K562 (cell line): ENCODE measurements around the gene GRIK5. TPM values are rescaled to one million over a fixed set of nuclear protein-coding genes. Genes with fewer than 3 reads are reported as not detected.

Source experiments
- ATAC-seq: fragments of 200-7000 bp; cut with Tn5 transposase; 3 replicates; pipeline ENCODE4 v1.9.1; 2020; ENCODE audit warnings: moderate library complexity
- BruUV-seq: library from RNA; stranded (reverse); fragments of 400-500 nt; replicated peaks from 2 replicates; lab custom pipeline; 2021; lab: Mats Ljungman, UMichigan
- CTCF ChIA-PET: fragments of 300-600 bp; formaldehyde crosslinking; extraction: SDS; loops from one replicate; lab custom pipeline; 2021; ENCODE audit warnings: low intra/inter-chr PET ratio; lab: Yijun Ruan, JAX
- POLR2A ChIA-PET: fragments of 300-600, 350-650 bp; sonication (Branson Sonifier 250); formaldehyde crosslinking; extraction: SDS; loops from one replicate; lab custom pipeline; 2021; ENCODE audit warnings: antibody characterized with exemption, inconsistent platforms; lab: Yijun Ruan, JAX
- DNase-seq, 4 experiments: peaks; one replicate each; pipeline versions ENCODE4 v3.0.0 to v3.0.0-alpha.2; 2011 to 2018; ENCODE audit warnings: low spot score in 3 of 4, mixed read lengths in 3 of 4; ENCODE audit errors: extremely low read depth in 1 of 4
- FAIRE-seq: peaks from 2 replicates; lab custom pipeline; 2011; peaks lifted over from hg19 to GRCh38; lab: Jason Lieb, UNC
- H2AFZ ChIP-seq: 2 replicates; pipeline ENCODE4 v1.6.0; 2011; ENCODE audit warnings: low read depth, low read length, control low read depth, inconsistent platforms
- H3K27ac ChIP-seq: fragments of 200-600 bp; 3 replicates; pipeline ENCODE4 v1.8.0; 2011; ENCODE audit warnings: low read depth, mild to moderate bottlenecking, control low read depth, inconsistent platforms, low read length, moderate library complexity, mixed read lengths; ENCODE audit errors: extremely low read depth
- H3K27me3 ChIP-seq, 2 experiments: fragments of 300-600 bp in 1 of 2; 2 replicates in 1 of 2; 3 replicates in 1 of 2; pipeline versions ENCODE4 v1.6.0 to v1.8.0; 2011; ENCODE audit warnings: inconsistent platforms in 2 of 2, low read length in 2 of 2, mild to moderate bottlenecking in 1 of 2, mixed read lengths in 1 of 2, moderate library complexity in 1 of 2; ENCODE audit not compliant: control insufficient read depth in 2 of 2, insufficient read depth in 2 of 2
- H3K36me3 ChIP-seq: fragments of 300-600 bp; 3 replicates; pipeline ENCODE4 v1.8.0; 2011; ENCODE audit warnings: mild to moderate bottlenecking, low read length, inconsistent platforms; ENCODE audit not compliant: control insufficient read depth, insufficient read depth
- H3K4me1 ChIP-seq, 2 experiments: fragments of 200-600 bp in 1 of 2; replicated peaks in 1 of 2; 2 replicates in 1 of 2; 3 replicates in 1 of 2; pipeline versions ENCODE4 v1.5.1 to v1.8.0; 2011; ENCODE audit warnings: inconsistent platforms in 2 of 2, low read length in 2 of 2, mild to moderate bottlenecking in 1 of 2, mixed read lengths in 1 of 2, moderate library complexity in 1 of 2; ENCODE audit not compliant: control insufficient read depth in 2 of 2, insufficient read depth in 2 of 2
- H3K4me2 ChIP-seq: 2 replicates; pipeline ENCODE4 v1.6.1; 2011; ENCODE audit warnings: low read length, control low read depth, inconsistent platforms, mixed read lengths; ENCODE audit not compliant: insufficient read depth
- H3K4me3 ChIP-seq: fragments of 200-600 bp; sonication (generic), shearing (Covaris generic); 2 replicates; pipeline ENCODE4 v1.5.1; 2016; ENCODE audit warnings: control low read depth, inconsistent platforms
- H3K79me2 ChIP-seq: fragments of 200-600 bp; 3 replicates; pipeline ENCODE4 v1.8.0; 2011; ENCODE audit warnings: low read length, inconsistent platforms; ENCODE audit not compliant: control insufficient read depth, insufficient read depth
- H3K9ac ChIP-seq, 2 experiments: 2 replicates each; pipeline versions ENCODE4 v1.6.0 to v1.6.1; 2011; ENCODE audit warnings: low read depth in 2 of 2, low read length in 2 of 2, control low read depth in 1 of 2, inconsistent platforms in 1 of 2, mild to moderate bottlenecking in 1 of 2, mixed read lengths in 1 of 2; ENCODE audit not compliant: insufficient read depth in 1 of 2
- H3K9me1 ChIP-seq: one replicate; pipeline ENCODE4 v1.6.0; 2011; ENCODE audit warnings: inconsistent platforms, mild to moderate bottlenecking, low read length, moderate library complexity; ENCODE audit not compliant: control insufficient read depth, insufficient read depth
- H3K9me3 ChIP-seq: replicated peaks from 2 replicates; pipeline ENCODE4 v1.5.1; 2011; ENCODE audit warnings: low read depth, low read length, inconsistent platforms; ENCODE audit not compliant: control insufficient read depth, insufficient read depth
- H4K20me1 ChIP-seq: replicated peaks from 2 replicates; pipeline ENCODE4 v1.6.1; 2011; ENCODE audit warnings: low read length, inconsistent platforms, mixed read lengths; ENCODE audit not compliant: control insufficient read depth, insufficient read depth
- BACH1 ChIP-seq: fragments of 200-800 bp; sonication (Bioruptor generic); IDR thresholded peaks from 2 replicates; pipeline ENCODE4 v1.6.1; 2016; ENCODE audit warnings: missing genetic modification characterization, missing compliant biosample characterization
- CBFB ChIP-seq: sonication (generic); formaldehyde crosslinking; IDR thresholded peaks from 2 replicates; pipeline ENCODE4 v1.4.0; 2020; ENCODE audit warnings: mild to moderate bottlenecking, missing genetic modification reagents
- CCNT2 ChIP-seq: IDR thresholded peaks from 2 replicates; pipeline ENCODE4 v1.6.1; 2011; ENCODE audit warnings: borderline replicate concordance, low read depth, mild to moderate bottlenecking, moderate library complexity, mixed read lengths, low read length; ENCODE audit not compliant: insufficient read length; ENCODE audit errors: extremely low read depth
- NUFIP1 ChIP-seq: fragments of 450-650 bp; IDR thresholded peaks from 2 replicates; pipeline ENCODE4 v1.6.1; 2018; ENCODE audit not compliant: partially characterized antibody
- POLR2G ChIP-seq: fragments of 200-400 bp; formaldehyde crosslinking; IDR thresholded peaks from 2 replicates; pipeline ENCODE4 v1.6.1; 2017; ENCODE audit warnings: low read depth, mild to moderate bottlenecking, antibody characterized with exemption, low read length, moderate library complexity
- SMARCA5 ChIP-seq: fragments of 450-650 bp; IDR thresholded peaks from 2 replicates; pipeline ENCODE4 v1.6.1; 2016
- STAG1 ChIP-seq: sonication (generic); formaldehyde crosslinking; IDR thresholded peaks from 2 replicates; pipeline ENCODE4 v1.5.0; 2020; ENCODE audit warnings: missing genetic modification reagents, borderline replicate concordance
- ZKSCAN8 ChIP-seq: fragments of 200-800 bp; sonication (Bioruptor generic); IDR thresholded peaks from 2 replicates; pipeline ENCODE4 v1.6.1; 2016; ENCODE audit warnings: missing genetic modification characterization, missing compliant biosample characterization
- WGBS: fragments of 100-300 bp; shearing (Covaris generic); methylation state at CpG from one replicate; pipeline ENCODE4 v1.1.6; 2016; ENCODE audit warnings: low coverage, mixed read lengths; ENCODE audit not compliant: insufficient coverage; ENCODE audit errors: missing lambda C conversion rate; 5-methylcytosine and 5-hydroxymethylcytosine counted together
- in situ Hi-C: fragments of 300-500 bp; cut with MboI; formaldehyde crosslinking; loops from 4 replicates; pipeline ENCODE4 v1.15.0; 2018; ENCODE audit warnings: inconsistent platforms, mixed read lengths
- intact Hi-C: fragments of 100-400 bp; cut with micrococcal nuclease; formaldehyde crosslinking; loops from 2 replicates; pipeline ENCODE4 v1.14.2; 2022
- polyA plus RNA-seq, 8 experiments: library from polyadenylated mRNA; depleted of rRNA in 4 of 8; stranded (reverse) in 5 of 8; unstranded in 3 of 8; fragments of >200 nt; fragmentation: Nextera tagmentation in 2 of 8; fragmentation: Illumina TruSeq in 1 of 8; extraction: Ambion mirVana in 2 of 8; extraction: Trizol in 1 of 8; gene quantifications; 2 replicates each; pipeline versions ENCODE4 v1.2.1 to v1.2.3, GENCODE V29; 2011 to 2014; ENCODE audit warnings: inconsistent platforms in 1 of 8, missing spikeins in 1 of 8
- total RNA-seq, 7 experiments: library from RNA; depleted of rRNA in 6 of 7; stranded (reverse); fragments of >200 nt in 6 of 7; fragmentation: Illumina TruSeq in 2 of 7; extraction: Trizol in 2 of 7; gene quantifications; 2 replicates each; pipeline versions ENCODE4 v1.2.1 to v1.2.3, GENCODE V29; 2011 to 2021; ENCODE audit warnings: low replicate concordance in 1 of 7
- TF ChIP-seq, protein P1 (sequence below), 2 experiments: fragments of 450-650 bp in 1 of 2; IDR thresholded peaks; 2 replicates each; pipeline ENCODE4 v1.6.1; 2011 to 2017; ENCODE audit warnings: low read depth in 2 of 2, antibody characterized with exemption in 1 of 2, borderline replicate concordance in 1 of 2, low read length in 1 of 2, mild to moderate bottlenecking in 1 of 2, mixed read lengths in 1 of 2; ENCODE audit not compliant: control insufficient read depth in 1 of 2
- TF ChIP-seq, protein P2 (sequence below): sonication (generic); formaldehyde crosslinking; IDR thresholded peaks from 2 replicates; pipeline ENCODE4 v1.8.1; 2022; ENCODE audit warnings: missing genetic modification reagents

Gene GRIK5
- total and polyA plus RNA-seq, 9 of the 15 experiments (the other 6 are each of a cell fraction or from before 2014, with no cell fraction given): 0.04 to 0.55 (median 0.27) TPM; not detected in 2

DNA sequence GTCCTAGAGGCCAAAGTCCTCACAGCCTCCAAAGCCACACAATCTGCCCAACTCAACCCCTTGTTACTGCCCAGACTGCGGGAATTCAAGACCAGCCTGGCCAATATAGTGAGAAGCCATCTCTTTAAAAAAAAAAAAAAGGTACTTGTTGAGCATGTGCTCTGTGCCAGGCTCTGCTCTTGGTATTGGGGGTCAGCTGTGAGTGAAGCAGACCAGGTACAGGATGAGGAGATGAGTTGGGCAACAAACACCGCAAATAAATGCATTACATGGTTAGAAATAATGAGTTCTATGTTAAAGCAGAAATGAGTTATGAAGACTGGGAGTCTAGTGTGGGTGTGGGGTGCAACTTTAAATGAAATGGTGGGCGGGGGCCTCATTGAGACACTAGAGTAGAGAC is 9.9 kb downstream of the GRIK5 start:
- H3K9me1 ChIP-seq: no peaks in the 10 kb centered on the region
- DNase-seq (no peak), FAIRE-seq (no peak), ATAC-seq (no peak)
- intact Hi-C loops: no loop called here
- H3K4me1 ChIP-seq: peaks cover 3 to 7% of the 10 kb centered on the region in 2 experiments; a peak in 4 of 5 replicates
- in situ Hi-C loops: no loop called here
- no peak overlapping the region for H3K27ac ChIP-seq
- no peak overlapping the region for H3K9ac ChIP-seq
- no peaks in the 10 kb centered on the region for H3K79me2 ChIP-seq
- H3K36me3 ChIP-seq: no peaks in the 10 kb centered on the region
- no peak overlapping the region for H3K4me3 ChIP-seq
- no TSS peak for BruUV-seq
- H4K20me1 ChIP-seq: no peaks in the 10 kb centered on the region
- ChIA-PET CTCF (no interaction called here), POLR2A (interaction anchor here (0.8 to 1.1 kb wide), 2 partner anchors 11 to 13 kb away, joined by 3 read pairs; no protein-coding TSS in a partner anchor)
- no peaks in the 10 kb centered on the region for H3K9me3 ChIP-seq
- no peak overlapping the region for H2AFZ ChIP-seq
- no peak for TF ChIP-seq STAG1 (CRISPR knock-in tag)
- H3K4me2 ChIP-seq: no peak overlapping the region
- WGBS: 10% methylated on average over 3 of the region's 3 CpGs
- H3K27me3 ChIP-seq: peaks cover 6 to 36% of the 10 kb centered on the region in 2 experiments

DNA sequence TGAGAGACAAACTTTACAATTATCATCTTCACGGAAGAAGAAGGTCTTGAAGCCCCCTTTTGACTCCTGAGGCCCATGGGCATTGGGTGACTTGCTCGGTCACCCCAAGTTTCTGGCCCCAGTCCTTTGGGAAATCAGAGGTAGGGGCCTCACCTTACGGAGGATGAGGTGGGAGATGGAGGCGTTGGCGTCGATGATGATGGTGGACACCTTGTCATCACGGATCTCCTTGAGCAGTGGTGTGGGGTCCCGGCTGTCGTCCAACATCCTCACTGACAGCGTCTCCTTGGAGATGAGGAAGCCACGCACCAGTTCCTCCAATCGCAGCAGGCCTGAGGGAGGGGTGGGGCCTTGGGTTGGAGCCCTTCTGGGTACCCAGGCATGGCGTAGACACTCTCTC is 10.8 kb downstream of the GRIK5 start:
- CTCF ChIA-PET: no interaction called here
- TF ChIP-seq ZKSCAN8 (CRISPR knock-in tag) (no peak), NUFIP1 (no peak), POLR2G (no peak), BACH1 (tag) (no peak), CCNT2 (no peak), CBFB (CRISPR knock-in tag) (no peak), SMARCA5 (no peak)
- TF ChIP-seq, protein P1, sequence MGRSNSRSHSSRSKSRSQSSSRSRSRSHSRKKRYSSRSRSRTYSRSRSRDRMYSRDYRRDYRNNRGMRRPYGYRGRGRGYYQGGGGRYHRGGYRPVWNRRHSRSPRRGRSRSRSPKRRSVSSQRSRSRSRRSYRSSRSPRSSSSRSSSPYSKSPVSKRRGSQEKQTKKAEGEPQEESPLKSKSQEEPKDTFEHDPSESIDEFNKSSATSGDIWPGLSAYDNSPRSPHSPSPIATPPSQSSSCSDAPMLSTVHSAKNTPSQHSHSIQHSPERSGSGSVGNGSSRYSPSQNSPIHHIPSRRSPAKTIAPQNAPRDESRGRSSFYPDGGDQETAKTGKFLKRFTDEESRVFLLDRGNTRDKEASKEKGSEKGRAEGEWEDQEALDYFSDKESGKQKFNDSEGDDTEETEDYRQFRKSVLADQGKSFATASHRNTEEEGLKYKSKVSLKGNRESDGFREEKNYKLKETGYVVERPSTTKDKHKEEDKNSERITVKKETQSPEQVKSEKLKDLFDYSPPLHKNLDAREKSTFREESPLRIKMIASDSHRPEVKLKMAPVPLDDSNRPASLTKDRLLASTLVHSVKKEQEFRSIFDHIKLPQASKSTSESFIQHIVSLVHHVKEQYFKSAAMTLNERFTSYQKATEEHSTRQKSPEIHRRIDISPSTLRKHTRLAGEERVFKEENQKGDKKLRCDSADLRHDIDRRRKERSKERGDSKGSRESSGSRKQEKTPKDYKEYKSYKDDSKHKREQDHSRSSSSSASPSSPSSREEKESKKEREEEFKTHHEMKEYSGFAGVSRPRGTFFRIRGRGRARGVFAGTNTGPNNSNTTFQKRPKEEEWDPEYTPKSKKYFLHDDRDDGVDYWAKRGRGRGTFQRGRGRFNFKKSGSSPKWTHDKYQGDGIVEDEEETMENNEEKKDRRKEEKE (IDR thresholded peaks at IDR 0.05; ENCODE audit: borderline replicate concordance in 1 of 2, control insufficient read depth in 1 of 2, low read depth in 2 of 2, low read length in 1 of 2): no peak
- TF ChIP-seq, protein P2, sequence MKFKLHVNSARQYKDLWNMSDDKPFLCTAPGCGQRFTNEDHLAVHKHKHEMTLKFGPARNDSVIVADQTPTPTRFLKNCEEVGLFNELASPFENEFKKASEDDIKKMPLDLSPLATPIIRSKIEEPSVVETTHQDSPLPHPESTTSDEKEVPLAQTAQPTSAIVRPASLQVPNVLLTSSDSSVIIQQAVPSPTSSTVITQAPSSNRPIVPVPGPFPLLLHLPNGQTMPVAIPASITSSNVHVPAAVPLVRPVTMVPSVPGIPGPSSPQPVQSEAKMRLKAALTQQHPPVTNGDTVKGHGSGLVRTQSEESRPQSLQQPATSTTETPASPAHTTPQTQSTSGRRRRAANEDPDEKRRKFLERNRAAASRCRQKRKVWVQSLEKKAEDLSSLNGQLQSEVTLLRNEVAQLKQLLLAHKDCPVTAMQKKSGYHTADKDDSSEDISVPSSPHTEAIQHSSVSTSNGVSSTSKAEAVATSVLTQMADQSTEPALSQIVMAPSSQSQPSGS (CRISPR knock-in tag): no peak

More for the DNA sequence above, 10.8 kb downstream of the GRIK5 start:
- H3K27me3 ChIP-seq: peaks cover 14 to 40% of the 10 kb centered on the region in 2 experiments
- in situ Hi-C loops (no loop called here), intact Hi-C loops (no loop called here)
- H3K9me1 ChIP-seq: no peaks in the 10 kb centered on the region
- no peaks in the 10 kb centered on the region for H3K9me3 ChIP-seq
- DNase-seq (no peak), ATAC-seq (no peak), FAIRE-seq (no peak)
- H3K79me2 ChIP-seq: no peaks in the 10 kb centered on the region
- H3K36me3 ChIP-seq: no peaks in the 10 kb centered on the region
- peaks cover 3 to 6% of the 10 kb centered on the region in 2 experiments; a peak in 4 of 5 replicates for H3K4me1 ChIP-seq
- no TSS peak for BruUV-seq
- H3K27ac ChIP-seq: no peak overlapping the region
- H3K4me2 ChIP-seq: no peak overlapping the region
- WGBS: 3% methylated on average over 13 of the region's 13 CpGs
- POLR2A ChIA-PET: no interaction called here
- H2AFZ ChIP-seq: no peak overlapping the region
- H3K4me3 ChIP-seq: no peak overlapping the region
- no peak overlapping the region for H3K9ac ChIP-seq
- no peaks in the 10 kb centered on the region for H4K20me1 ChIP-seq
